Anterior cingulate cortex (tissue), 58 donors: Measurements from ENCODE around the gene AFAP1.

Experiments used
- DNase-seq, 58 donors: peaks; one replicate each; lab custom pipeline; 2025; lab: John Stamatoyannopoulos, UW

Gene AFAP1

GRCh38 chr4:7828011-7828720, 111.5 kb downstream of the AFAP1 start:
- peak in 31 of 58 donors; percentile 13 to 83 (median 38) for DNase-seq

GRCh38 chr4:7827566-7827965, 112.1 kb downstream of the AFAP1 start:
- no peak for DNase-seq

DNA sequence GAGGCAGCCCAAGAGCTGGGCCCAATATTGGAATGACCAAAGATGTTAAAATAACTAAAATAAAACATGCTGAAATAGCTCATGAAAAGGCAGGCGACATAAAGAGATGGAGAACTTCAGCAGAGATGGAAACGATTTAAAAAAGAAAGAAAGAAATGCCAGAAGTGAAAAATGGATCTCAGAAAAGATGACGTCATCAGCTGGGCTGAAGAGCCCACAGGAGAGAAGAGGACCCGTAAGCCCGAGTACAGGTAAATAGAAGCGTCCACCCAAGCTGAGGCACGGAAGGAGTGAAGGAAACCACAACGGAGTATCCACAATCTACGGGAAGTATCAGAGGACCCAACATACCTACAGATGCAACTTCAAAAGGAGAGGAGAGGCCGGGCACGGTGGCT, 112.8 kb downstream of the AFAP1 start:
- no peak for DNase-seq

- DNase-seq: no peak
Measured at GRCh38 chr4:7826176-7826908, 113.3 kb downstream of the AFAP1 start.

- DNase-seq: no peak
Measured at GRCh38 chr4:7824218-7824617, 115.4 kb downstream of the AFAP1 start.

DNA sequence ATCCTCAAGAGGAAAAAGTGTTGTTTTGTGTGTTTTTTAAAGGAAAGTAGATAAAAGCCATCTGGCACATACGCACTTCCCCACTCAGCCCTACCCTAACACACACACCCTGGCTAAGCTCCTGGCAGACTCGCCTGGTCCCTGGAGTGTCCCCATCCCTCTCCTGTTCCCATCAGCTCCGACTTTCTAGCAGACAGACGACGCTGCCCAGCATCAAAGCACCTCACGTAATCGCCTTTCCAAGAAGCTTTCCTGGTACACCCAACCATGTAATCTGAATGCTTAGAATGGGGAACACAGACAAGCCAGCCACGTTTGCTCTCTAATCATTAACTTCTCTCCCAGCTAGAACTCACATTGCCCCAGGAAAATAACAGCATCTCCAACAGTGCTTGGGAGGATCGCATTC, 116.2 kb downstream of the AFAP1 start:
- peak in 13 of 58 donors; percentile 18 to 50 (median 30) for DNase-seq

- DNase-seq: no peak
Measured at GRCh38 chr4:7822877-7823276, 116.8 kb downstream of the AFAP1 start.

DNA sequence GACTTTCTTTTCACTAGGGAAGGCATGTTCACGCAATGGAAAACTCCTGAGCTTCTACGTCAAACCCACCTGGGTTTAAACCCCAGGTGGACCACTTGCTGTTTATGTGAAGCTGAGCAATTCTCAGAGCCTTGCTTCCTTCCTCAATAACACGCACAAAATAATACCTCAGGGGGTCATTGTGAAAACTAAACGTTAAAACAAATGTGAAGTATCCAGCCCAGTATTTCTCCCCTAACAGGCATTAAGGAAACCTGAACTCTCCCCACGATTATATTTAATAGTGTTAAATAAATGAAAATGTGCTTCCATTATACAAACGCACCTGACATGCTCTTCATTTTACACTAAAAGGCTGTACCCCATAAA, 117.5 kb downstream of the AFAP1 start:
- DNase-seq: no peak

DNA sequence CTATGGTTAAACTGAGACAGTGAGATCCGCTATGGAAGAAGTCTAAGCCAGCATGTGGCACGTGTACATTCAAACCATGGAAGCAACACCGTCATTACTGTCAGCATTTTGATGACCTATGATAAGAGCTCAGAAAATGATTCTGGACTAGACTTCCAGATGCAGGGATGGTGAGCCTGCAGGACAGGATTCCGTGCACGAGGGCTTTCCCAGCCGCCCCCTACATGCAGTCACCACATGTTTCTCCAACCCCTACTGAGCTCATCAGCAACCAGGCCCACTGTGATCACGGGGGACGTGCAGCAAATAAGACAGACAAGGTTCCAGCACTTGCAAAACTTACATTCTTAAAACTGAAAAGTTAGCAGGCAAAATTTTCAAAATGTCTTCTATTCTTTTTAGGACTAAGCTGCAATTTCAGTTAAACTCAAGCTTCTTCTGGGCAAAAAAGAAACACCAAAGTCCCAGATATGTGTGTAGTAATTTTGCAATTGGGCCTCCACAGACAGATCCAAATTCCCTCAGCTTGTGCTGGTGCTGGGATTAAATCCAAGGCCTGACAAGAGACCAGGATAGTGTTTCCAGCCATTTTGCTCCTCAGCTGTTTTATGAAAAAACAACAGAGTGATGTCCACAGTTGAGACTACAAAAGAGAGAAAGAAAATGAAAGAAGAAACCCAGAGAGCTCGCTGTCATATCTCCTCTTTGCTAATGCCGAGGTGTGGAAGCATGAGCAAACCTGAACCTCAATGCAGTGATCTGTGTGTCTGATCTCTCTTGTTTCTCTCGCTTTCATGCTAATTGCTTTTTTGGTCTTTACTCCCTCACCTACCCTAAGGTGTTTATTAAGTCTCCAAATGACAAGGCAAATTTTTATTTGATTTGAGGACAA, 118.2 kb downstream of the AFAP1 start:
- no peak for DNase-seq

GRCh38 chr4:7820031-7820818, 119.4 kb downstream of the AFAP1 start:
- no peak for DNase-seq

- no peak for DNase-seq
Measured at GRCh38 chr4:7819446-7819845, 120.2 kb downstream of the AFAP1 start.

GRCh38 chr4:7818399-7818911, 121.2 kb downstream of the AFAP1 start:
- DNase-seq: no peak

GRCh38 chr4:7817877-7818398, 121.7 kb downstream of the AFAP1 start:
- no peak for DNase-seq

DNA sequence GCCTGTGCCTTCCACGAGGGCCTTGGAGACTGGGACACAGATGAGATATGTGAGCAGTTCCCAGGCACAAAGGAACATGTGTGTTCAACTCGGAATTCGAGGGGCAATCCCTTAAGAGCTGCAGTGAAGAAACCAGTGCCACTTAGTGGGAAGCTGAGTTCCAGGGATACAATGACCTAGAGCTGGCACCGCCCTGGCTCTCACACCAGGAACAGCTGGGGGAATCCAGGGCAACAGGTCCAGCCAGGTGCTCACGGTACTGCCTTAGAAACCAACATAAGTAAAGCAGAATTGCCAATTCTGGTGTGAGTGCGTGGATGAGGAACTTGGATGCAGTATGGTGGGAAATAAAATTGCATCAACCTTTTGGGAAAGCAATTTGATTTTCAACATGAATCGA, 122.9 kb downstream of the AFAP1 start:
- DNase-seq: no peak

DNA sequence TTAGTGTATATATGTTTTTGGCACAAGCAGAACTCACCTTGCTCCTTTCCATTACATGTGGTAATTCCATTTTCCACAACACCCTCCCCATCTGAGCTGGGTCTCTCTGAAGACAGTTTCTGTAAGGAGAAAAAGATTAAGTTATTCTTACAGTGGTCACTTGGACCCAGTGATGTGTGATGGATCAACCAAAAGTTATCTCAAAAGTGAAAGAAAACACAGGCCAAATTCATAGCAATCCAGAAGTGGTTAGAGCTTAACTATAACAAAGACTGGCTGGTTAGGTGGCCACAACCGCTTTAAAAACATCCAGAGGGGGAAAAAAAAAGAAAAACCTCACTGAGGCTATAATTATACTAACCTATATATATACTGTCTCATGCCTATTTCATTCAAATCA, 123.7 kb downstream of the AFAP1 start:
- DNase-seq: no peak

DNA sequence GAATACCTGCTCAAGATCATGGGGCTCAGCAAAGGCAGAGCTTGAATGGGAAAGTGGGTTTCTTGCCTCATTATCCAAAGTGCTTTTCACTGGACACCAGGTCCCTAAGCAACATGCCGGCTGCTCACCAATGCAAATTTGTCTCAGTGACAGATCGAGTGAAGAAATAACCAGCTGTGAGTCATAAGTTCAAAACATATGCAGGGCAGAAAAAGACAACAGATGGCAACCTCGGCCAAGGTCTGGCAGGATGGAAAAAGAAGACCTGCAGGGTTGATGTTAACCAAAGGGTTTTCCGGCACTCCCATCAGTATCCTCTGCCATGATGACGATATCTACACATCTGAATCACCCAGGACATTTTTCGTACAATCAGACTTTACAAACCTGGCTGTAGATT, 124.1 kb downstream of the AFAP1 start:
- DNase-seq: no peak

DNA sequence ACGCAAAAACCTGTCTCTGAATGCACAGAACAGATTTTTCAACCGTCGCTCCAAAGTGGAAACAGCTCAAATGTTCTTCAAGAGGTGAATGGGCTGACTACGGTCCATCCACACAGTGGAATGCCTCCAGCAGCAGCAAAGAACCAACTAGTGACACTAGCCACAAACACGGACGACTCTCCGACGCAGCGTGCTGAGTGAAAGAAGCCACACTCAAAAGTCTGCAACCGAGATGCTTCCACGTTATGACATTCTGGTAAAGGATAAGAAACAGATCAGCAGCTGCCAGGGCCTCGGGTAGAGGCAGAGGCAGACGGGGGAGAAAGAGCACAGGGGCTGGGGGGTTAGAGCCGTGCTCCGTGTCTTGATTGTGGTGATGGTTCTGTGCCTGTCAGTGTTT, 125.2 kb downstream of the AFAP1 start:
- DNase-seq: no peak

GRCh38 chr4:7813674-7814073, 126.0 kb downstream of the AFAP1 start:
- no peak for DNase-seq

DNA sequence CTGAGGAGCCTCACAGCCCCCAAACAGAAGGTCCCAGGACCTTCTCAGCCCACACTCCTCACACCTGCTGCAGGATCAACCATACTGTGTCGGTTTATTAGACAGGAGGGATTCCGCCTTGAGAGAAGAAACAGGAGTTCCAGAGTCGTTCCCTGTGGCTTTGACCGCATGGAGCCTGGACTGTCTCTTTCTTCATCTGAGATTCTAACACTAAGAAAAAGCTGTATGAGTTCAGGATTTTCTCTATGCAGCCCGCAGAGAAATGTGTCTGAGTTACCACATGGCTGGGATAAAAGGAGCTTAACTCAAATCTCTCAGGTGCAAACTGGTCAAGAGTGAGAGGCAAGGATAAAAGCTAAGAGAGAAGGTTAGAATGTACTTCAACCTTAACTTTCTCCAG, 126.7 kb downstream of the AFAP1 start:
- DNase-seq: no peak
